K562 (cell line): ENCODE data around the gene HIVEP1. TPM values are rescaled to one million over a fixed set of nuclear protein-coding genes. Genes with fewer than 3 reads are reported as not detected.
A peak's percentile ranks its signal among the peaks of the same experiment; 100 is the strongest.

ENCODE experiments used
- ATAC-seq: fragments of 200-7000 bp; cut with Tn5 transposase; 3 replicates; pipeline ENCODE4 v1.9.1; 2020; ENCODE audit warnings: moderate library complexity
- BruUV-seq: library from RNA; stranded (reverse); fragments of 400-500 nt; replicated peaks from 2 replicates; lab custom pipeline; 2021; lab: Mats Ljungman, UMichigan
- CTCF ChIA-PET: fragments of 300-600 bp; formaldehyde crosslinking; extraction: SDS; loops from one replicate; lab custom pipeline; 2021; ENCODE audit warnings: low intra/inter-chr PET ratio; lab: Yijun Ruan, JAX
- POLR2A ChIA-PET: fragments of 300-600, 350-650 bp; sonication (Branson Sonifier 250); formaldehyde crosslinking; extraction: SDS; loops from one replicate; lab custom pipeline; 2021; ENCODE audit warnings: antibody characterized with exemption, inconsistent platforms; lab: Yijun Ruan, JAX
- DNase-seq, 4 experiments: peaks; one replicate each; pipeline versions ENCODE4 v3.0.0 to v3.0.0-alpha.2; 2011 to 2018; ENCODE audit warnings: low spot score in 3 of 4, mixed read lengths in 3 of 4; ENCODE audit errors: extremely low read depth in 1 of 4
- FAIRE-seq: peaks from 2 replicates; lab custom pipeline; 2011; peaks lifted over from hg19 to GRCh38; lab: Jason Lieb, UNC
- H2AFZ ChIP-seq: 2 replicates; pipeline ENCODE4 v1.6.0; 2011; ENCODE audit warnings: low read depth, low read length, control low read depth, inconsistent platforms
- H3K27ac ChIP-seq: fragments of 200-600 bp; 3 replicates; pipeline ENCODE4 v1.8.0; 2011; ENCODE audit warnings: low read depth, mild to moderate bottlenecking, control low read depth, inconsistent platforms, low read length, moderate library complexity, mixed read lengths; ENCODE audit errors: extremely low read depth
- H3K27me3 ChIP-seq, 2 experiments: fragments of 300-600 bp in 1 of 2; 2 replicates in 1 of 2; 3 replicates in 1 of 2; pipeline versions ENCODE4 v1.6.0 to v1.8.0; 2011; ENCODE audit warnings: inconsistent platforms in 2 of 2, low read length in 2 of 2, mild to moderate bottlenecking in 1 of 2, mixed read lengths in 1 of 2, moderate library complexity in 1 of 2; ENCODE audit not compliant: control insufficient read depth in 2 of 2, insufficient read depth in 2 of 2
- H3K36me3 ChIP-seq: fragments of 300-600 bp; 3 replicates; pipeline ENCODE4 v1.8.0; 2011; ENCODE audit warnings: mild to moderate bottlenecking, low read length, inconsistent platforms; ENCODE audit not compliant: control insufficient read depth, insufficient read depth
- H3K4me1 ChIP-seq, 2 experiments: fragments of 200-600 bp in 1 of 2; replicated peaks in 1 of 2; 2 replicates in 1 of 2; 3 replicates in 1 of 2; pipeline versions ENCODE4 v1.5.1 to v1.8.0; 2011; ENCODE audit warnings: inconsistent platforms in 2 of 2, low read length in 2 of 2, mild to moderate bottlenecking in 1 of 2, mixed read lengths in 1 of 2, moderate library complexity in 1 of 2; ENCODE audit not compliant: control insufficient read depth in 2 of 2, insufficient read depth in 2 of 2
- H3K4me2 ChIP-seq: 2 replicates; pipeline ENCODE4 v1.6.1; 2011; ENCODE audit warnings: low read length, control low read depth, inconsistent platforms, mixed read lengths; ENCODE audit not compliant: insufficient read depth
- H3K4me3 ChIP-seq: fragments of 200-600 bp; sonication (generic), shearing (Covaris generic); 2 replicates; pipeline ENCODE4 v1.5.1; 2016; ENCODE audit warnings: control low read depth, inconsistent platforms
- H3K79me2 ChIP-seq: fragments of 200-600 bp; 3 replicates; pipeline ENCODE4 v1.8.0; 2011; ENCODE audit warnings: low read length, inconsistent platforms; ENCODE audit not compliant: control insufficient read depth, insufficient read depth
- H3K9ac ChIP-seq, 2 experiments: 2 replicates each; pipeline versions ENCODE4 v1.6.0 to v1.6.1; 2011; ENCODE audit warnings: low read depth in 2 of 2, low read length in 2 of 2, control low read depth in 1 of 2, inconsistent platforms in 1 of 2, mild to moderate bottlenecking in 1 of 2, mixed read lengths in 1 of 2; ENCODE audit not compliant: insufficient read depth in 1 of 2
- H3K9me1 ChIP-seq: one replicate; pipeline ENCODE4 v1.6.0; 2011; ENCODE audit warnings: inconsistent platforms, mild to moderate bottlenecking, low read length, moderate library complexity; ENCODE audit not compliant: control insufficient read depth, insufficient read depth
- H3K9me3 ChIP-seq: replicated peaks from 2 replicates; pipeline ENCODE4 v1.5.1; 2011; ENCODE audit warnings: low read depth, low read length, inconsistent platforms; ENCODE audit not compliant: control insufficient read depth, insufficient read depth
- H4K20me1 ChIP-seq: replicated peaks from 2 replicates; pipeline ENCODE4 v1.6.1; 2011; ENCODE audit warnings: low read length, inconsistent platforms, mixed read lengths; ENCODE audit not compliant: control insufficient read depth, insufficient read depth
- CREB1 ChIP-seq, 2 experiments: sonication (generic) in 1 of 2; formaldehyde crosslinking in 1 of 2; IDR thresholded peaks; 2 replicates each; pipeline versions ENCODE4 v1.6.1 to v1.8.0; 2012 to 2022; ENCODE audit warnings: inconsistent platforms in 1 of 2, mild to moderate bottlenecking in 1 of 2, missing genetic modification reagents in 1 of 2, moderate library complexity in 1 of 2
- CREM ChIP-seq: IDR thresholded peaks from 2 replicates; pipeline ENCODE4 v1.6.1; 2014; ENCODE audit warnings: antibody characterized with exemption, low read depth
- DIDO1 ChIP-seq: fragments of 450-650 bp; IDR thresholded peaks from 2 replicates; pipeline ENCODE4 v1.6.1; 2016; ENCODE audit warnings: low read depth, missing biosample characterization, missing genetic modification characterization
- EP400 ChIP-seq: fragments of 450-650 bp; IDR thresholded peaks from 2 replicates; pipeline ENCODE4 v1.6.1; 2017; ENCODE audit warnings: antibody characterized with exemption, mild to moderate bottlenecking, moderate library complexity
- GATA2 ChIP-seq: sonication (generic); formaldehyde crosslinking; IDR thresholded peaks from 2 replicates; pipeline ENCODE4 v1.4.0; 2020; ENCODE audit warnings: mild to moderate bottlenecking, missing genetic modification reagents
- GTF2E2 ChIP-seq: fragments of 200-800 bp; sonication (Bioruptor generic); IDR thresholded peaks from 2 replicates; pipeline ENCODE4 v1.6.1; 2016; ENCODE audit warnings: missing genetic modification characterization, missing compliant biosample characterization
- HDAC2 ChIP-seq: fragments of 450-650 bp; IDR thresholded peaks from 2 replicates; pipeline ENCODE4 v1.6.1; 2016; ENCODE audit warnings: mild to moderate bottlenecking
- HNRNPLL ChIP-seq: fragments of 200-400 bp; formaldehyde crosslinking; IDR thresholded peaks from 2 replicates; pipeline ENCODE4 v1.6.1; 2017; ENCODE audit warnings: low read length, low read depth, mild to moderate bottlenecking; ENCODE audit not compliant: poor library complexity, severe bottlenecking
- ILF3 ChIP-seq: fragments of 450-650 bp; IDR thresholded peaks from 2 replicates; pipeline ENCODE4 v1.6.1; 2018; ENCODE audit warnings: antibody characterized with exemption, mild to moderate bottlenecking, moderate library complexity, borderline replicate concordance
- KDM2B ChIP-seq: fragments of 250-450 bp; sonication (Bioruptor Pico); IDR thresholded peaks from 2 replicates; pipeline ENCODE4 v1.8.0; 2021; ENCODE audit warnings: mild to moderate bottlenecking, moderate library complexity
- L3MBTL2 ChIP-seq: fragments of 450-650 bp; IDR thresholded peaks from 2 replicates; pipeline ENCODE4 v1.6.1; 2016; ENCODE audit warnings: mild to moderate bottlenecking, moderate library complexity
- MEIS2 ChIP-seq: fragments of 450-650 bp; IDR thresholded peaks from 2 replicates; pipeline ENCODE4 v1.6.1; 2014; ENCODE audit warnings: mild to moderate bottlenecking; ENCODE audit not compliant: partially characterized antibody
- SOX6 ChIP-seq: fragments of 450-650 bp; IDR thresholded peaks from 2 replicates; pipeline ENCODE4 v1.6.1; 2014; ENCODE audit warnings: mild to moderate bottlenecking
- SRSF9 ChIP-seq: fragments of 200-400 bp; formaldehyde crosslinking; IDR thresholded peaks from 2 replicates; pipeline ENCODE4 v1.6.1; 2017; ENCODE audit warnings: low read depth, low read length, borderline replicate concordance
- ZNF134 ChIP-seq: fragments of 250-450 bp; sonication (Bioruptor Pico); conservative IDR thresholded peaks from 2 replicates; pipeline ENCODE4 v1.4.0; 2020
- ZNF140 ChIP-seq: fragments of 250-450 bp; sonication (Bioruptor Pico); IDR thresholded peaks from 2 replicates; pipeline ENCODE4 v1.8.0; 2021; ENCODE audit warnings: moderate library complexity, mild to moderate bottlenecking, inconsistent platforms
- WGBS: fragments of 100-300 bp; shearing (Covaris generic); methylation state at CpG from one replicate; pipeline ENCODE4 v1.1.6; 2016; ENCODE audit warnings: low coverage, mixed read lengths; ENCODE audit not compliant: insufficient coverage; ENCODE audit errors: missing lambda C conversion rate; 5-methylcytosine and 5-hydroxymethylcytosine counted together
- in situ Hi-C: fragments of 300-500 bp; cut with MboI; formaldehyde crosslinking; loops from 4 replicates; pipeline ENCODE4 v1.15.0; 2018; ENCODE audit warnings: inconsistent platforms, mixed read lengths
- intact Hi-C: fragments of 100-400 bp; cut with micrococcal nuclease; formaldehyde crosslinking; loops from 2 replicates; pipeline ENCODE4 v1.14.2; 2022
- polyA plus RNA-seq, 8 experiments: library from polyadenylated mRNA; depleted of rRNA in 4 of 8; stranded (reverse) in 5 of 8; unstranded in 3 of 8; fragments of >200 nt; fragmentation: Nextera tagmentation in 2 of 8; fragmentation: Illumina TruSeq in 1 of 8; extraction: Ambion mirVana in 2 of 8; extraction: Trizol in 1 of 8; gene quantifications; 2 replicates each; pipeline versions ENCODE4 v1.2.1 to v1.2.3, GENCODE V29; 2011 to 2014; ENCODE audit warnings: inconsistent platforms in 1 of 8, missing spikeins in 1 of 8
- total RNA-seq, 7 experiments: library from RNA; depleted of rRNA in 6 of 7; stranded (reverse); fragments of >200 nt in 6 of 7; fragmentation: Illumina TruSeq in 2 of 7; extraction: Trizol in 2 of 7; gene quantifications; 2 replicates each; pipeline versions ENCODE4 v1.2.1 to v1.2.3, GENCODE V29; 2011 to 2021; ENCODE audit warnings: low replicate concordance in 1 of 7
- TF ChIP-seq, protein P1 (sequence below): fragments of 250-450 bp; sonication (Bioruptor Pico); IDR thresholded peaks from 2 replicates; pipeline ENCODE4 v1.4.0; 2020; ENCODE audit warnings: mild to moderate bottlenecking, moderate library complexity

The HIVEP1 gene
- total and polyA plus RNA-seq, 9 of the 15 experiments (the other 6 are each of a cell fraction or from before 2014, with no cell fraction given): 6.0 to 33.3 (median 21.7) TPM

- in situ Hi-C loops: no loop called here
- POLR2A ChIA-PET: interaction anchor here (0.6 kb wide), 1 partner anchor 13 kb away, joined by 3 read pairs; no protein-coding TSS in a partner anchor
- TF ChIP-seq GTF2E2 (tag) (no peak), ZNF134 (CRISPR knock-in tag) (no peak), L3MBTL2 (peak; percentile 42; the same call in 1 of the 2 replicates), CREM (no peak), HNRNPLL (no peak), ILF3 (0 out of 2 replicates have a peak, but pooled peaks have one; percentile 16), HDAC2 (0 out of 2 replicates have a peak, but pooled peaks have one; percentile 29), SRSF9 (no peak), DIDO1 (peak; percentile 22; the same call in 1 of the 2 replicates), KDM2B (CRISPR knock-in tag) (no peak), MEIS2 (peak; percentile 63), SOX6 (no peak), CREB1 (IDR thresholded peaks at IDR 0.05) (no peak), CREB1 (CRISPR knock-in tag; IDR thresholded peaks at IDR 0.05) (no peak), GATA2 (CRISPR knock-in tag) (no peak), EP400 (0 out of 2 replicates have a peak, but pooled peaks have one; percentile 32), ZNF140 (CRISPR knock-in tag) (no peak)
- TF ChIP-seq, protein P1, sequence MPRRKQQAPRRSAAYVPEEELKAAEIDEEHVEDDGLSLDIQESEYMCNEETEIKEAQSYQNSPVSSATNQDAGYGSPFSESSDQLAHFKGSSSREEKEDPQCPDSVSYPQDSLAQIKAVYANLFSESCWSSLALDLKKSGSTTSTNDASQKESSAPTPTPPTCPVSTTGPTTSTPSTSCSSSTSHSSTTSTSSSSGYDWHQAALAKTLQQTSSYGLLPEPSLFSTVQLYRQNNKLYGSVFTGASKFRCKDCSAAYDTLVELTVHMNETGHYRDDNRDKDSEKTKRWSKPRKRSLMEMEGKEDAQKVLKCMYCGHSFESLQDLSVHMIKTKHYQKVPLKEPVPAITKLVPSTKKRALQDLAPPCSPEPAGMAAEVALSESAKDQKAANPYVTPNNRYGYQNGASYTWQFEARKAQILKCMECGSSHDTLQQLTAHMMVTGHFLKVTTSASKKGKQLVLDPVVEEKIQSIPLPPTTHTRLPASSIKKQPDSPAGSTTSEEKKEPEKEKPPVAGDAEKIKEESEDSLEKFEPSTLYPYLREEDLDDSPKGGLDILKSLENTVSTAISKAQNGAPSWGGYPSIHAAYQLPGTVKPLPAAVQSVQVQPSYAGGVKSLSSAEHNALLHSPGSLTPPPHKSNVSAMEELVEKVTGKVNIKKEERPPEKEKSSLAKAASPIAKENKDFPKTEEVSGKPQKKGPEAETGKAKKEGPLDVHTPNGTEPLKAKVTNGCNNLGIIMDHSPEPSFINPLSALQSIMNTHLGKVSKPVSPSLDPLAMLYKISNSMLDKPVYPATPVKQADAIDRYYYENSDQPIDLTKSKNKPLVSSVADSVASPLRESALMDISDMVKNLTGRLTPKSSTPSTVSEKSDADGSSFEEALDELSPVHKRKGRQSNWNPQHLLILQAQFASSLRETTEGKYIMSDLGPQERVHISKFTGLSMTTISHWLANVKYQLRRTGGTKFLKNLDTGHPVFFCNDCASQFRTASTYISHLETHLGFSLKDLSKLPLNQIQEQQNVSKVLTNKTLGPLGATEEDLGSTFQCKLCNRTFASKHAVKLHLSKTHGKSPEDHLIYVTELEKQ (CRISPR knock-in tag): no peak
Observed at GRCh38 chr6:12022953-12023388, 10.9 kb downstream of the HIVEP1 start.

More at GRCh38 chr6:12022953-12023388, 10.9 kb downstream of the HIVEP1 start:
- Histone ChIP-seq H3K9me1 (no peaks in the 10 kb centered on the region), H3K36me3 (peaks cover 74% of the 10 kb centered on the region), H3K4me2 (peak overlapping the region; percentile 59), H3K27ac (peak overlapping the region; percentile 88), H3K9ac (peak overlapping the region in 1 of 2 experiments; percentile 75; a peak in 2 of 4 replicates), H3K4me1 (peaks cover 20 to 58% of the 10 kb centered on the region in 2 experiments), H3K9me3 (no peaks in the 10 kb centered on the region), H4K20me1 (no peaks in the 10 kb centered on the region), H3K79me2 (peaks cover 94% of the 10 kb centered on the region), H3K4me3 (no peak overlapping the region), H3K27me3 (no peaks in the 10 kb centered on the region), H2AFZ (peak overlapping the region; percentile 64)
- 14% methylated on average over 7 of the region's 7 CpGs for WGBS
- CTCF ChIA-PET: no interaction called here
- DNase-seq (peak; percentile 30 to 82 (median 48)), ATAC-seq (peak; percentile 67), FAIRE-seq (peak; percentile 67)
- no TSS peak for BruUV-seq
- intact Hi-C loops: no loop called here
